Epithelial cell of esophagus (primary cell): ENCODE measurements around the gene CDH13.
A peak's percentile ranks its signal among the peaks of the same experiment; 100 is the strongest.

Experiments
- DNase-seq: peaks from one replicate; pipeline ENCODE4 v3.0.0; 2010; ENCODE audit warnings: low read depth
- H3K4me3 ChIP-seq: 2 replicates; pipeline ENCODE4 v1.5.1; 2011; ENCODE audit warnings: mild to moderate bottlenecking, low read length, control low read depth
- TF ChIP-seq, protein P1 (sequence below): IDR thresholded peaks from 2 replicates; pipeline ENCODE4 v1.5.1; 2011; ENCODE audit warnings: low read depth, mild to moderate bottlenecking, low read length, control low read depth, inconsistent platforms; ENCODE audit not compliant: insufficient read depth; ENCODE audit errors: missing control alignments

Gene CDH13

DNA sequence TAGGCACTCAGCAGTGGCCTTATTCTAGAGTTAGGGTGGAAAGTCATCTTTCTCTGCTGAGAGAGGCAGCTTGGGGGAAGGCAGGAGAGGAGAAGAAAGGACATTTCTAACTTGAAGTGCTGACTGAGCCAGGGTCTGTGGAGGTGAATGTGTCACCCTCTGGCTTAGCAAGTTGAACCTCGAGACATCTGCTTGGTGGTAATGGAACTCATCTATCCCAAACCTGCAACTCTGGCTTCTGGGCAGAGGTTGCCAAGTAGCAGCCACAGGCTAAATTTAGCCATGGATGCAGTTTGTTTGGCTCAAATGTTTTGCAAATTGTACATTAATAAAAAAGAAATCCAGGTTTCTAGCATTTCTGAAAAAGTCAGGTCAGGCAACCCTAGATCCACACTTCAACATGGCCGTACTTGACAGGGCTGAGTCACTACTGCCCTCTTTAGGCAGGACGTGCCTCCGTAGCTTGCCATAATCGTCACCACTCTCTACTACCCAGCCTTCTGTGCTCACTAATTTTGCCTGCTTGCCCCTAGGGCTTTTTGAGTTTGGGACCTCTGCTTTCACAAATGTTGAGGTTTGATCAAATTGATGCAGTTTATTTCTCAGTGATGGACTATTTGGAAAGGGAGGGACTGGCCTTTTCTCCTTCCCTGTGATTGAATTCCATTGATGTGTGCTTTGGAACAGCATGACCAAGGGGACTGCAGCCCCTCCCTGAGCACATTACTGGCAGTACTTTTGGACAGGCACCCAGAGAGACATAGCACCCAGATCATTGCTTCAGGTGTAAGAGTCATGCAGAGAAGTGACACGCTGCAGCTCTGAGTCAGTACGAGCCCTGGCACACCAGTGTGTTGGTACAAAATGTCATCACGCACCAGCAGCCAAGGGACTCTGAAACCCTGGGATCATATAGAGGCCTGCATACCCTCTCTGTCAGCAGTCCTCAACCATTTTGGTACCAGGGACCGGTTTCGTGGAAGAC is 5.2 kb downstream of the CDH13 start:
- no peak overlapping the region for H3K4me3 ChIP-seq
- peak; percentile 77 for DNase-seq
- TF ChIP-seq, protein P1, sequence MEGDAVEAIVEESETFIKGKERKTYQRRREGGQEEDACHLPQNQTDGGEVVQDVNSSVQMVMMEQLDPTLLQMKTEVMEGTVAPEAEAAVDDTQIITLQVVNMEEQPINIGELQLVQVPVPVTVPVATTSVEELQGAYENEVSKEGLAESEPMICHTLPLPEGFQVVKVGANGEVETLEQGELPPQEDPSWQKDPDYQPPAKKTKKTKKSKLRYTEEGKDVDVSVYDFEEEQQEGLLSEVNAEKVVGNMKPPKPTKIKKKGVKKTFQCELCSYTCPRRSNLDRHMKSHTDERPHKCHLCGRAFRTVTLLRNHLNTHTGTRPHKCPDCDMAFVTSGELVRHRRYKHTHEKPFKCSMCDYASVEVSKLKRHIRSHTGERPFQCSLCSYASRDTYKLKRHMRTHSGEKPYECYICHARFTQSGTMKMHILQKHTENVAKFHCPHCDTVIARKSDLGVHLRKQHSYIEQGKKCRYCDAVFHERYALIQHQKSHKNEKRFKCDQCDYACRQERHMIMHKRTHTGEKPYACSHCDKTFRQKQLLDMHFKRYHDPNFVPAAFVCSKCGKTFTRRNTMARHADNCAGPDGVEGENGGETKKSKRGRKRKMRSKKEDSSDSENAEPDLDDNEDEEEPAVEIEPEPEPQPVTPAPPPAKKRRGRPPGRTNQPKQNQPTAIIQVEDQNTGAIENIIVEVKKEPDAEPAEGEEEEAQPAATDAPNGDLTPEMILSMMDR: peak; percentile 48

DNA sequence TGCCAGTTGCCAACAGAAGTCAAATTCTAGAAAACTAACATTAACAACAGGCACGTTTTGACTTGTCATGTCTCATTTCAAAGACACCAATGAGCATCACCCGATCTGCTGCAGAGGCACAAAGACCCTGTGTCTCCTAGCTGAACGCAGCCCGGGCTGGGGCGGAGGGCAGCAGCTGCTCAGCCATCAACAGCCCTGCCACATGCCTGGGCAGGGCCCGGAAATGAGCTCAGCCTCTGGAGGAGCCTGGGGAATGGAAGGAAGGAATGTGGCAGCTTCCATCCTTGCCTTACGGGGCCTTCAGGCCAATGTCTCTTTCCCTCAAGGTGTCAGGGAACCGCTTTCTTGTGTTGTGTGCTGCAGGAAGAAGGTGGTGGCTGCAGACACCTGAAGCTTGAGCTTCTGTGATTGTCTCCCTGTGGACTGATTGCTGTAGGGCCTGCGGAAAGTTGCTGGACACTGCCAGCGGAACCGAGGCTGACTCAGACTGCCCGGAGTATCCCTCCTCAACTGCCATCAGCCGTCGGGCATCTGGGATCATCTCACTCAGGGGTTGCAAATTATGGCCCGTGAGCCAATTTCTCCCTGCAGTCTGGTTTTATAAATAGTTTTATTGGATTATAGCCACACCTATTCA is 7.3 kb downstream of the CDH13 start:
- TF ChIP-seq, protein P1: no peak
- H3K4me3 ChIP-seq: no peak overlapping the region

DNA sequence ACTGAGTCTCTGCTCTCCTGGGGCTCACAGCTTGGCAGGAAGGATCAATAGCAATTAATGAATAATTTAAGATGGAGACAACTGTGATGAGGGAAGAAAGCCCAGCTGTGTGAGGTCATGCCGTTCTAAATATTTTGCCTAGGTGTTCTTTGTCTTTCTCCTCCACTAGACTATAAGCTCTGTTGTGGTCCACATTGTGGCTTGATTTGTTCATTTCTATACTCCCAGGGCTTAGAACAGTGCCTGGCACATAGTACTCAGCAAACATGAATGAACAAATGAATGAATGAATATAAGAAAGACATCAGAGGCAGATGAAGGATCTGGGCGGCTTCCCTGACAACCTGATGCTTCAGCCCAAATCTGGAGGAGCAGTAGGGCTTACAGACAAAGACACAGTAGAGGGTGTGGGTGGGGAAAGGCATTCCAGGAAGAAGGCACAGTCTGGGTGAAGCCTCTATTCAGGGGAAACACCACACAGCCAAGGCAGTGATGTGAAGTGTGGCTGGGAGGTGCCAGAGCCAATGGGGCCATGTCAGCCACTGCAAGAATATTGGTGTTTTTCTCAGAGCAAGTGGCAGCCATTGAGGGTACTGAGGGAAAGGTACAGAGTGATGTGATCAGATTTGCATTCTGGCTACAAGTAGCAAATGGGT is 8.3 kb downstream of the CDH13 start:
- TF ChIP-seq, protein P1: no peak
- no peak for DNase-seq
- no peak overlapping the region for H3K4me3 ChIP-seq

More for the DNA sequence above, 7.3 kb downstream of the CDH13 start:
- DNase-seq: peak; percentile 91

DNA sequence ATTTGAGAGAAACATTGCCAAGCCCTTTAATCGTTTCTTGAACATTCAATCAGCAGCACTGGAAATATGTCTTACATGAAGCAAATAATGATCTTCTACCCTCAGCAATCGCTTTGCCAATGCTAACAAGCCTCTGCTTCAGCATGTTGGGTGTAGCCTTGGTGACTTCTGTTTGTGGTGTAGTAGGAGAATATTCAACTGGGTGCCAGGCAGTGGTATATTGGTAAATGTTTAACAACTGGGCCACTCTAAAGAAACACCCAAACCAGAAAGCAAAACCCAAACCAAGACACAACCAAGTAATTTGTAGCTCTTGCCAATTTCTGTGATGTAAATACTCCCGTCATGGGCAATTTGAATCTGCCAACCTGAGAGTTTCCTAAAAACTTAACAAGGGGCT is 9.7 kb downstream of the CDH13 start:
- TF ChIP-seq, protein P1: no peak
- no peak for DNase-seq
- H3K4me3 ChIP-seq: no peak overlapping the region

DNA sequence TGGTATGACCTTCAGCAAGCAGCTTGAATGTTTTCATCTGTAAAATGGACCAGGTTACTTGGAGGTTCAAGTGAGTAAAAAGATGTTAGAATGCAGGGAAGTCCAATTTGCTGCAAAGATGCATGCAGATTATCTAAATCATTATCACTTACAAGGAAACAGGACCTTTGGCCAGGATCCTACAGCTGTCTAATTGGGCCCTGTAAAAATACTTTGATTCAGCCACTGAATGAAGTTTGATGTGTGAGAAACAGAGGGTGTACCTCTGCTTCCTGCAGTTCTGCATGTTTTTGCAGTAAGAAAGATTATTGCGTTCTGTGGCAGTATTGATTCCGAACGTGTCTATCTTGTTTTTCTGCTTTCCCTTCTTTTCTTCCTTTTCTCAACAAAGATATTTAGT is 10.2 kb downstream of the CDH13 start:
- TF ChIP-seq, protein P1: no peak
- no peak overlapping the region for H3K4me3 ChIP-seq
- DNase-seq: no peak

DNA sequence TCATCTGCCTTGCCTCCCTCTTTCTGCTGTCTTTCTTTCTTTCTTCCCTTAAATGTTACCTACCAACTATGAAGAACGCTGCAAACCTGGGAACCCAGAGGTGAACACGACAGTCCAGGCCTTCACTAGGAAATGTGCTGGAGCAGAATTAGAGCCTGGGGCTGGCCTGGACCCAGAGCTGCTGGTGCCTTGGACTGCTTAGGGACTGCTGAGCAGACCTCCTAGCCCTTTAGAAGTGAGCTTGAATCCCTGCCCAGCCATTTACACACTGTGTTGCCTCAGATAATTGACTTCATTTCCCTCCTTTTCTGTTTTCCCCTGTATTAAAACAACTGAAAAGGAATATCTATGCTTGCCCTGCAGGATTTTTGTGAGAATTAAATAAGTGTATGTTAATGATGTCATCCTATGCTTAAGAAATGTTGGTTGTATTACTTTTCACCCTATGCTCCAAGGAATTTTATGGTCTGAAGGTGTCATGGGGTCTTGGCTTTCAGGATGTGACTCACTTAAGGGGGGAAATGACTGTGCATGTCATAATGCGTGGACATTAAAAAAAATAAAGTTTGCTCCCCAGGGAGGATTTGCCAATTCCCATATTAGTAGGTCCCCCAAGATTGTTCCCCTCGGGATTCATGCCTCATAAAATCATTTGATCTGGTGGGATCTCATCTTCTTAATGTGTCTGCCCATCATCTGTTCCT is 11.5 kb downstream of the CDH13 start:
- TF ChIP-seq, protein P1: no peak
- peak; percentile 43 for DNase-seq
- H3K4me3 ChIP-seq: no peak overlapping the region
